ACHN (cell line): ENCODE results near the gene WWP2.

Source experiments
- DNase-seq: peaks from one replicate; pipeline ENCODE4 v3.0.0-alpha.2; 2015
- in situ Hi-C: cut with HindIII; loops from 2 replicates; pipeline ENCODE4 v1.10.0; 2017; ENCODE audit warnings: low sequenced_read_pairs, low pct_ligation_motif_present, low pct_unique_long_range_greater_than_20kb

Gene WWP2

GRCh38 chr16:69867784-69868560, 105.8 kb downstream of the WWP2 start:
- no peak for DNase-seq
- in situ Hi-C loops = no loop called here

GRCh38 chr16:69870761-69871160, 108.6 kb downstream of the WWP2 start:
- no peak for DNase-seq
- in situ Hi-C loops = no loop called here

DNA sequence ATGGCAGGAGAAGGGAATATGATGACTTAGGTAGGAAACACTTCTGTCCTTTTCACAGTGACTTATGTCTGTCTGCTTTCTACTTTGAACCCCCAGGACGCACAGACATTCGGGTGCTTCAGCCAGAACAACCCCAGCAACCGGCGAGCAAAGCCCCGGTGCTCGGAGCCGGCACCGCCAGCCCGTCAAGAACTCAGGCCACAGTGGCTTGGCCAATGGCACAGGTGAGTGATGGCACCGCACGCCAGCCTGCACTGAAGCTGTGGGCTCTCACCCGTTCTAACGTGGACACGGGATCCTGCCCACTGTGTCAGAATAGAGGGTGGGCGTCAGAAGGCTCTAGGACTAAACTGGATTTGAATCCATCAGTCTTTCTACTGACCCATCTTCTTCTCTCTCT, 109.6 kb downstream of the WWP2 start:
- in situ Hi-C loops = no loop called here
- no peak for DNase-seq

DNA sequence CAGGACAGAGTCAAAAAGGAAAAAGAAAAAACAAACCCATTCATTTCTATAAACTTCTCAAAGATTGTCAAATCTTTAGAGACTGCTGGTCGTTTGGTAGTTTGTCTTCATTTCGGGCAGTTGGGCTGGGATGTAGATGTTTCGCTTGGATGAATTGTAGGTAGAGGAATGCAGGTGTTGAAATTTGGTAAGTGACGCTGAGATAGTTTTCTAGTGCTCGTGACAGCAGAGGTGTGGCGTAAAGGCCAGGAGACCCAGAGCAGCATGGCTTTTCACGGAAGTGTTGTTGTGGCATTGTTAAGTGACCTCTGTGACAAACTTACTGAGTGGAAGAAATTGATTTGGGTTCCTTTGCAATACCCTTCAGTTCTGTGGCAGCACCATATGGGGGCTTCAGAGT, 110.8 kb downstream of the WWP2 start:
- in situ Hi-C loops = no loop called here
- DNase-seq = no peak

GRCh38 chr16:69873783-69874182, 111.7 kb downstream of the WWP2 start:
- DNase-seq = no peak
- in situ Hi-C loops = no loop called here

- in situ Hi-C loops = no loop called here
- no peak for DNase-seq
Observed at GRCh38 chr16:69874271-69874670, 112.1 kb downstream of the WWP2 start.

GRCh38 chr16:69880640-69881133, 118.6 kb downstream of the WWP2 start:
- in situ Hi-C loops = no loop called here
- DNase-seq = no peak

- in situ Hi-C loops = no loop called here
Observed at GRCh38 chr16:69881141-69881540, 119.0 kb downstream of the WWP2 start.

GRCh38 chr16:69883744-69884143, 121.6 kb downstream of the WWP2 start:
- no peak for DNase-seq
- in situ Hi-C loops = no loop called here

More at GRCh38 chr16:69881141-69881540, 119.0 kb downstream of the WWP2 start:
- no peak for DNase-seq

DNA sequence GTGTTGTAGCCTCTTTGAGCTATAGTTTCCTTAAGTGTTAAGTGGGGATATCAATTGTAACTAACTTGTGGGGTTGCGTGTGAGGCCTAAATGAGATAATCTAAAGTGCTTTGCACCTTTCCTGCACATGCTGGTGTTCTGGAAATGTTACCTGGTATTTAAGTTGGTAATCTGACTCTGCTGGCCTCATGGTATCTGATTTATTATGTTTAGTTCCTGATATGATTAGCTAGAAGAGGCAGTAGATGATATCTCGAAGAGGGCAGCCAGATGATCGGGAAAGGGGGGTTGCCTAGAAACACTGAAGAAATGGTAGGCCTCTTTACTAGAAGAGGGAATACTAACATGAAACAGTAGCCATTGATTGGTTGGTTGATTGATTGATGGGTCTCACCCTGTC, 123.6 kb downstream of the WWP2 start:
- DNase-seq = no peak
- in situ Hi-C loops = no loop called here

DNA sequence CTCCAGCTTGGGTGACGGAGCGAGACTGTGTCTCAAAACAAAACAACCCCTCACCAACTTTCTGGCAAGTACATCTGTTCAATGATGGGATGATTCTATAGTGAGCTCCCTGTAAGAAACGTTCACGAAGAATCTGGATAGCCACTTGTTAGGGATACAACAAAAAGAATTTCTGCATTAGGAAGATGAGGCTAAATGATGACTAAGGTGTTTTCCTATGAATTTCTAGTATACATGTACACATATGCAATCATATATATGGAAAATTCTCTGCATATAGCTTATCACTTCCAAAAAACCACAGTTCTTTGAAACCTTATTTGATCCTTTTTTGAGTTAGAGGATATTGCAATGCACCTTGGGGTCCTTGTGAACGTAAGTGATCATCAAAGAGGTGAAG, 124.6 kb downstream of the WWP2 start:
- no peak for DNase-seq
- in situ Hi-C loops = no loop called here

DNA sequence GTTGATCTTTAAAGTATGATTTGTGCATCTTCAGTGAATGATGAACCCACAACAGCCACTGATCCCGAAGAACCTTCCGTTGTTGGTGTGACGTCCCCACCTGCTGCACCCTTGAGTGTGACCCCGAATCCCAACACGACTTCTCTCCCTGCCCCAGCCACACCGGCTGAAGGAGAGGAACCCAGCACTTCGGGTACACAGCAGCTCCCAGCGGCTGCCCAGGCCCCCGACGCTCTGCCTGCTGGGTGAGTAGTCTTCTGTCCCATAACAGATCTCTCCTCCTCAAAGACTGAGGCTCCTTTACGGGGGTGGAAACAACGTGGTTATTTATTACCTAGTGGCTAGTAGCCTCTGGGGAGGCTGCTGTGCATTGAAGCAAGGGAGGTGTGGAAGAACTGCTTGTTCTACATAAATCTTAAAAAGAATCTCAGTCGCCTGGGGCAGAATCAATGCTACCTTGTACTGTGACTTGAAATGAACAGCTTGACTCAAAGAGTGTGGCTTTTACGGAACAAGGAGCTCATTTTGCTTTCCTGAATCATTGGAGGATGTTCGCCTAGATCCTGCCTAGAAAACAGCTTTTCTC, 126.0 kb downstream of the WWP2 start:
- DNase-seq = peak; percentile 81
- in situ Hi-C loops = no loop called here

GRCh38 chr16:69889295-69889964, 127.3 kb downstream of the WWP2 start:
- in situ Hi-C loops = no loop called here
- no peak for DNase-seq

- in situ Hi-C loops = no loop called here
- DNase-seq = no peak
Observed at GRCh38 chr16:69890114-69890891, 128.2 kb downstream of the WWP2 start.

GRCh38 chr16:69890892-69891282, 128.8 kb downstream of the WWP2 start:
- no peak for DNase-seq
- in situ Hi-C loops = no loop called here

DNA sequence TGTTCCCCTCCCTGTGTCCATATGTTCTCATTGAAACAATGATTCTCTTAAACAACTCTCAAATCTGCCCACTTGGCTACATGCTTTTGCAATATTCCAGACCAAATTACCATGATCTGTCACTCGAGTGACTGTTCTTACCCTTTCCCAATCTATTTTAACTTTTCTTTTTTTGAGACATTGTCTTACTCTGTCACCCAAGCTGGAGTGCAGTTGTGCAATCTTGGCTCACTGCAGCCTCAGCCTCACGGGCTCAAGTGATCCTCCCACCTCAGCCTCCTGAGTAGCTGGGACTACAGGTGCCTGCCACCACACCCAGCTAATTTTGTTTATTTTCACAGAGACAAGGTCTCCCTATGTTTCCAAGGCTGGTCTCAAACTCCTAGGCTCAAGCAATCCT, 130.2 kb downstream of the WWP2 start:
- DNase-seq = no peak

GRCh38 chr16:69893106-69893505, 131.0 kb downstream of the WWP2 start:
- in situ Hi-C loops = no loop called here
- DNase-seq = no peak

More for the DNA sequence above, 130.2 kb downstream of the WWP2 start:
- in situ Hi-C loops = no loop called here

- in situ Hi-C loops = no loop called here
- no peak for DNase-seq
Observed at GRCh38 chr16:69894676-69895075, 132.5 kb downstream of the WWP2 start.

DNA sequence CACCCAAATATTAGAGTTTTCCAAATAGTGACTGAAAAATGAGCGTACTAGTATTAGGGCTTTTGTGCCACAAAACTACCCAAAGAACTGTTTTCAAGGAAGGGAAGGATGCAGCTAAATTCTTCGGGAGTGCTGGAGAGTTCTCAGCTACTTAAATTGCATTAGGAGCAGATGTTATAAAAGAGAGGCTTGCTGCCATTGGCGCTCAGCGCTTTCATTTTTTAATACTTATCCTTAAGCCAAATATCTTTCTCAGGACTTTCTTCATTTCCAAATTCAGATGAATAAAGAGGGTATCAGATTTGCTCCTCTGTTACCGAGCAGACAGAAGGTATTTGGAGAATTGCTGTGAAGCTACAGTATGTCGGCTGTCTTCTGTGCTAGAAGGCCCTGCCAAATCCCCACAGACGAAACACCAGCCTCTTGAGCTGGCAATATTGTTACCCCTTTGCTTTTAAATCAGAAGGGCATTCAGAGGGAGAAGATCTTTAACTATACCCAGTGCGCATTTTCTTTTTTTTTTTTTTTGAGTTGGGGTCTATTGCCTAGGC, 141.8 kb downstream of the WWP2 start:
- no peak for DNase-seq
- in situ Hi-C loops = no loop called here
